HL-60 (cell line): ENCODE results near the gene MYH9.

Source experiments
- DNase-seq, 2 experiments: peaks; one replicate each; pipeline ENCODE4 v3.0.0-alpha.2; 2010 to 2020; ENCODE audit warnings: low read depth in 1 of 2, low spot score in 1 of 2
- H3K27ac ChIP-seq: fragments of 250-450 bp; sonication (Bioruptor Pico); replicated peaks from 2 replicates; pipeline ENCODE4 v1.5.1; 2020; ENCODE audit warnings: mild to moderate bottlenecking, moderate library complexity
- H3K27me3 ChIP-seq: fragments of 250-450 bp; sonication (Bioruptor Pico); 2 replicates; pipeline ENCODE4 v1.5.1; 2021; ENCODE audit warnings: mild to moderate bottlenecking, moderate library complexity; ENCODE audit not compliant: insufficient read depth, poor library complexity, severe bottlenecking
- H3K4me3 ChIP-seq: replicated peaks from 2 replicates; pipeline ENCODE4 v1.5.1; 2011; ENCODE audit warnings: mild to moderate bottlenecking, control low read depth, low read length; ENCODE audit not compliant: insufficient read depth
- CTCF ChIP-seq: IDR thresholded peaks from one replicate; pipeline ENCODE4 v1.5.1; 2011; ENCODE audit warnings: low read length, control low read depth, inconsistent platforms; ENCODE audit not compliant: insufficient read depth
- GABPA ChIP-seq: IDR thresholded peaks from 2 replicates; pipeline ENCODE4 v1.6.1; 2012; ENCODE audit warnings: low read depth
- POLR2AphosphoS5 ChIP-seq: IDR thresholded peaks from 2 replicates; pipeline ENCODE4 v1.6.1; 2012; ENCODE audit warnings: low read depth
- REST ChIP-seq: IDR thresholded peaks from 2 replicates; pipeline ENCODE4 v1.6.1; 2012; ENCODE audit warnings: low read depth; ENCODE audit not compliant: insufficient replicate concordance
- SPI1 ChIP-seq: IDR thresholded peaks from 2 replicates; pipeline ENCODE4 v1.6.1; 2012; ENCODE audit warnings: low read depth, mild to moderate bottlenecking, borderline replicate concordance

The MYH9 gene

GRCh38 chr22:36399472-36399778, 11.7 kb upstream of the MYH9 start:
- Histone ChIP-seq H3K4me3 (no peak overlapping the region), H3K27me3 (no peaks in the 10 kb centered on the region), H3K27ac (peak overlapping the region; percentile 10; the same call in 1 of the 2 replicates)
- peak in 1 of 2 experiments; percentile 36 for DNase-seq
- TF ChIP-seq POLR2AphosphoS5: no peak
- no peak for TF ChIP-seq REST
- no peak for TF ChIP-seq GABPA
- TF ChIP-seq CTCF: no peak
- TF ChIP-seq SPI1: peak; percentile 62; the same call in 1 of the 2 replicates

- DNase-seq: no peak
Observed at GRCh38 chr22:36398601-36399471, 11.1 kb upstream of the MYH9 start.

More at GRCh38 chr22:36398601-36399471, 11.1 kb upstream of the MYH9 start:
- Histone ChIP-seq H3K27ac (peak overlapping the region; percentile 10; the same call in 1 of the 2 replicates), H3K4me3 (no peak overlapping the region), H3K27me3 (no peaks in the 10 kb centered on the region)
- TF ChIP-seq SPI1 (peak; percentile 43; the same call in 1 of the 2 replicates), POLR2AphosphoS5 (no peak), CTCF (no peak), REST (no peak), GABPA (no peak)
